Stimulated activated CD8-positive, alpha-beta memory T cell treated with anti-CD3 and anti-CD28 coated beads, Interleukin-4, amount 100 ng/mL, for 4 hours (primary cell): ENCODE measurements around the gene GMFB.

ENCODE experiments used
- DNase-seq, 2 donors: peaks; one replicate each; pipeline ENCODE4 v3.0.0-alpha.2; 2020; ENCODE audit warnings: low read depth in 2 of 2, low spot score in 1 of 2

The GMFB gene

GRCh38 chr14:54488646-54489317 is at the start of gene GMFB:
GMFB (minus strand) TSS chr14:54488980; CDS start chr14:54488927, 53 bp downstream.
- DNase-seq = peak; percentile 66 to 76

- no peak for DNase-seq
Measured at GRCh38 chr14:54538055-54538454, 49.3 kb upstream of the GMFB start.

- no peak for DNase-seq
Measured at GRCh38 chr14:54537651-54538050, 48.9 kb upstream of the GMFB start.

DNA sequence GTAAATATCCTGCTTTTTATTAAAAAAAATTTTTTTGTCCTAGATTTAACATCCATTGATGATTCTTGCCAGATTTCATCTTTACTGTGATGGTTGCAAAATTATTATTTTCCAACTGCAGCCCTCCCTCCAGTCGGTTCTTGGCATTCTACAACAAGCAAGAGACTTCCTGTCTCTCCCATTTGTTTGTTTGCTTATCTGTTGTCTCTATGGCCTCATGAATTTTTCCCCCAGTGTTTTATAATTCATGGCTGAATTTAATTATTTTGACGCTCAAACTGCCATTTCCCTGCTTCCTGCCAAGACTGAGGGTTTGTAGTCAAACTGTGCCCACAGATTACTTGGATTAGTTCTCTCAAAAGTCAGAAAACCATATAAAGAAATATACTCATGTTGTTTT is 46.9 kb upstream of the GMFB start:
- no peak for DNase-seq

DNA sequence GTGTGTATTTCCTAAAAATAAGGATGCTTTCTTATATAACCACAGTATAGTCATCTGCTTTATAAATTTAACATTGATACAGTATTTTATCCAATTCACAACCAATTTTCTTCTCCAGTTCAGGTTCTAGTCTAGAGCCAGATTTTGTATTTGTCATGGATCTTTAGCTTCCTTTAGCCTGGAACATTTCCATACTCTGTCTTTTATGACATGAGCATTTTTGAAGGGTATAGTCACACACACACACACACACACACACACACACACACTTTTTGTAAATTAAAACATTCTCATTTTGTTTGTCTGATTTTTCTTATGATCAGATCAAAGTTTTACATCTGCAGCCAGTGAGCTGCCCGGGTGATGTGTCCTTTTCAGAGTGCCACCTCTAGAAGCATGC is 46.3 kb upstream of the GMFB start:
- no peak for DNase-seq

GRCh38 chr14:54533100-54533499 is 44.3 kb upstream of the GMFB start:
- no peak for DNase-seq

GRCh38 chr14:54532111-54533012 is 43.6 kb upstream of the GMFB start:
- DNase-seq = no peak

GRCh38 chr14:54529811-54530210 is 41.0 kb upstream of the GMFB start:
- no peak for DNase-seq

DNA sequence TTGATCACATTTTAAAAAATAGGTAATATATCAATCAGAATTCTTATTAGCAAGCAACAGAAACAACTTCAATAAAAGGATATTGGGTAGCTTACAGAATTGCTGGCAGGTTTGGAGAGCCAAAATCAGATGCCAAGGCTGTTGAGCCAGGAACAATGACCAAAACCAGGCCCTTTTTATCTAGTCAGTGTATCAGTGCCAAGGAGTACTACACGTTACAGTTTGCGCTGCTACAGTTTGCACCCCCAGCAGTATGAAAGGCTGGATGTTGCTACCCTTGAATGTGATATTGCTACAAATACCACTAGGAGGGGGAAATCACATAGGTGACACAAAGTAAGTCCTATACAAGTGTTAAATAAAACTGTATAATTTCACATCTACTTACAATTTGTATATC is 40.2 kb upstream of the GMFB start:
- no peak for DNase-seq

- DNase-seq = no peak
Measured at GRCh38 chr14:54524410-54524809, 35.6 kb upstream of the GMFB start.

GRCh38 chr14:54516709-54517108 is 27.9 kb upstream of the GMFB start:
- no peak for DNase-seq

GRCh38 chr14:54515670-54516069 is 26.9 kb upstream of the GMFB start:
- DNase-seq = no peak

- DNase-seq = no peak
Measured at GRCh38 chr14:54512393-54512792, 23.6 kb upstream of the GMFB start.

DNA sequence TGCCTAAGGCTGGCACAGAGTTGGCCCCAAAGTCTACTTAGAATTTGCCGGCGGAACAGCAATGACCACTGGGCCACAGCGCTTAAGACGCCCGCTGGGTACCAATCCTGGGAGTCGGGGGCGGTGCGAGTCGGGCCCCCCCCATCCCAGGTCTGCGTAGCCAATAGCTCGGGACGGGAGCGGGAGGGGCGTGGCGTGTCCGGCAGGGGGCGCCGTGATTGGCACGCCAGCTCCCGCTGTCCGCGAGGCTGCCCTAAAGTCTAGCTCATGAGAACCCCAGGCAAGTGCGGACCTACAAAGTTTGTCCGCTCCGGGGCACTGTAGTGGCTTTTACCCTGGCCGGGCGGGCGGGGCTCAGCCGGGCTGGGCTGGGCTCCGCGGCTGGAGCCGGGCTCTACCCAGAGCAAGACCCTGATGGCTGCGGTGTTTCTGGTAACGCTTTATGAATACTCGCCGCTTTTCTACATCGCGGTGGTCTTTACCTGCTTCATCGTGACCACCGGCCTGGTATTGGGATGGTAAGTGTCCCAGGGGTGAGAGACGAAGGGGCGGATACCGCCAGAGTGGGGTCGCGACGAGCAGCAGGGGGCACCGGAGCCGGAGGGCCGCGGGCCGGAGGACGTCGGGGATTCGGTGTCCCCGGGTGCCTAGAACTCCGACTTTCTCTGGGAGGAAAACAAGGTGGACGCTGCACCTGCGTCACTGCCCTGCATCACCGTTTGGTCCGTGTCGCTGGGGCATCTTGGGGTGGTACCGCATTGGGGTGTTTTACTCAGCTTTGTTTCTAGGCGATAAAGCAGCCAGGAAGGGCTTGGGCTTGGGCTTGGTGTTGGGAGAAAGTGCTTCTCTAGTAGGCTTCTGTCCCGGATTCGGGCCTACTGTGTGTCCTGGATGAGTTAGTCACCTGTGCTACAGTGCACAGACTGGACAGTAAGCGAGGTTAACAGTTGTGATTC is 21.0 kb upstream of the GMFB start, which contains the start of gene CGRRF1:
CGRRF1 (plus strand) TSS at position 361 of the 956 bp plus-strand sequence; CDS start at position 415, 54 bp downstream.
- peak; percentile 90 to 92 for DNase-seq

DNA sequence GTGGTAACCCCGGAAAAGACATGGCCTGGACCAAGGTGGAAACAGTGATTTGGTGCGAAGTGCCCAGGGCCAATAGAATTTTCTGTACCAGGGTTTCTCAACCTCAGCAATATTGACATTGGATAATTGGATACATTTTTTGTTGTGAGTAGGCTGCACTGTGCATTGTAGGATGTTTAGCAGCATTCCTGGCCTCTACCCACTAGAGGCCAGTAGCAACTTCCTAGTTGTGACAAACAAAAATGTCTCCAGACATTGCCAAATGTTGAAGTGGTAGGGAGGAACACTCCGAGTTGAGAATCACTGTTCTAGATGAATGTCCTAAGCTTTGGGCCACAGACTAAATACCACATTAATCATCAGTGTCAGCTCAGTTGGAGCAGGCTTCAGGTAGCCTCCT is 14.7 kb upstream of the GMFB start:
- DNase-seq = no peak

DNA sequence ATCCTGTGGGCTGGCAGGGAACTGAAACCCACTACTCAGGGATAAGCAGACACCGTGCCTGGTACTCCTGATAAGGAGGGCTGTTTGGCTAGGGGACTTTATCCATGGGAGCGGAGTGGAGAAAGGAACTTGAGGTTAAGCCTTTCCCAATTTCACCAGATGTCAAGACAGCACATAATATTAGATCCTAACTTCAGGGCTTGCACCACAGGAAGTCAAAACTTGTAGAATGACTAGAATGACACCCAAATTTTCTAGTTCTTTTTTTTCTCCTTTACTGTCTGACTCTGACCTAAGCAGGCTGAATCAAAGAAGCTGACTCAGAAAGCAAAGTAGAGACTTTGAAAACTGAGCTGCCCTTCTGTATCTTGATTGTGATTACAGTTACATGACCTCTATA is 13.8 kb upstream of the GMFB start:
- no peak for DNase-seq

DNA sequence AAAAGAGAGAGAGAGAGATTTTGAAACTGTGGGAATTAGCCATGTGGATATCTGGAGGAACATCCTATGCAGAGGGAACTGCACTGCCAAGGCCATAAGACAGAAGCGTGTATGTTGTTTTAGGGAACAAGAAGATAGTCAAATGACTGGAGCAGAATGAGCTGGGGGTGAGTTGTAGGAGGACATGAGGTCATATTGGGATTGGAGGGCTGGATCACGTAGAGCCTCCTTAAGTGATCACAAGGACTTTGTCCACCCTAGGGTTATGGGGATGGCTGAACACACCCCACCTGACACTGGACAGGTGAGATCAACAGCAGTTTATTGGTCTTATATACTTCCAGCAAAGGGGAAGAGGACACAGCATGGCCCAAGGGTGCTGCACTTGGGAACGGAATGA is 12.7 kb upstream of the GMFB start:
- DNase-seq = no peak

DNA sequence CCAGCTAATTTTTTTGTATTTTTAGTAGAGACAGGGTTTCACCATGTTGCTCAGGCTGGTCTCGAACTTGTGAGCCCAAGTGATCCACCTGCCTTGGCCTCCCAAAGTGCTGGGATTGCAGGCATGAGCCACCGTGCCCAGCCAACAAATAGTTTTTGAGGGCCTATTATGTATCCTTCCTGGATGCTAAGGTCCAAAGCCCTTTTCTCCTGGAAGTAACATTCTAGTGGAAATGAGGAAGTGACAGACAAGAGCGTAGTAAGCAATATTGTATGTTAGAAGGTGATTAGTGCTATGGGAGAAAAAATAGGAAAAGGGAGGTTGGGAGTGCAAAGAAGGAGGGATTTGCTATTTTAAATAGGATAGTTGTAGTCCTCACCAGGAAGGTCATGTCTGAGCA is 12.0 kb upstream of the GMFB start:
- DNase-seq = no peak

GRCh38 chr14:54498579-54498978 is 9.8 kb upstream of the GMFB start:
- DNase-seq = no peak

GRCh38 chr14:54498095-54498531 is 9.3 kb upstream of the GMFB start:
- no peak for DNase-seq

DNA sequence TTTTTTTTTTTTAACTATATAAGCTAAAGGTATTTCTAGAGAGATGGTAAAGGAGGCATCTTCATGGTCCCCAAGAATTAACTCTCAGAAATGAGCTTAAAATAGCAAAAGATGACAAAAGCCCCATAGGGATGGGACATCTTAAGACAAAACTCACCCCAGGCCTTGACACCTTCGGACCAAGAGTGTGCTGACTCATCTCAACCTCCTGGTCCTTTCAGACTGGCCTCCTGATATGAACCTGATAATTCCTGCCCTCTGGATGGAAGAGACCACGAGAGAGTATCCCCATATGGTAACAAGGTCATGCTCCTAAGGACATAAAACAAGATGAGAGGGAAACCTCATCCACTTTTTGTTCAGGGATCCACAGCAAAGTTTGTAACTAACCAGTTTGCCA is 8.4 kb upstream of the GMFB start:
- DNase-seq = no peak
